GM12878 (cell line): ENCODE results near the gene CCSER1. TPM values are rescaled to one million over a fixed set of nuclear protein-coding genes. Genes with fewer than 3 reads are reported as not detected.

Source experiments
- ATAC-seq: fragments of 200-7000 bp; cut with Tn5 transposase; 3 replicates; pipeline ENCODE4 v1.9.1; 2020; ENCODE audit warnings: mild to moderate bottlenecking, moderate library complexity
- BruUV-seq: library from RNA; stranded (reverse); fragments of 400-500 nt; replicated peaks from 2 replicates; lab custom pipeline; 2021; lab: Mats Ljungman, UMichigan
- CTCF ChIA-PET: fragments of 300-600 bp; sonication (Branson Sonifier 250); formaldehyde crosslinking; extraction: SDS; loops from one replicate; lab custom pipeline; 2021; ENCODE audit warnings: inconsistent platforms; lab: Yijun Ruan, JAX
- POLR2A ChIA-PET: fragments of 350-600 bp; formaldehyde crosslinking; extraction: SDS; loops from one replicate; lab custom pipeline; 2021; ENCODE audit warnings: inconsistent platforms; lab: Charles Lee
- RAD21 ChIA-PET: fragments of 300-600 bp; sonication (Branson Sonifier 250); formaldehyde crosslinking; loops from one replicate; lab custom pipeline; 2023; ENCODE audit warnings: antibody characterized with exemption; ENCODE audit not compliant: unreplicated experiment; lab: Charles Lee
- SMC1A ChIA-PET: fragments of 300-600 bp; sonication (Branson Sonifier 250); formaldehyde crosslinking; loops from one replicate; lab custom pipeline; 2023; ENCODE audit not compliant: unreplicated experiment, uncharacterized antibody; lab: Charles Lee
- DNase-seq: peaks from one replicate; pipeline ENCODE4 v3.0.0-alpha.2; 2011; ENCODE audit warnings: low read depth, low spot score
- FAIRE-seq: peaks from 3 replicates; lab custom pipeline; 2011; peaks lifted over from hg19 to GRCh38; lab: Jason Lieb, UNC
- H2AFZ ChIP-seq: 2 replicates; pipeline ENCODE4 v1.6.0; 2011; ENCODE audit warnings: low read depth, low read length, control low read depth; ENCODE audit not compliant: control insufficient read depth
- H3K27ac ChIP-seq: 2 replicates; pipeline ENCODE4 v1.5.1; 2011; ENCODE audit warnings: control low read depth; ENCODE audit not compliant: control insufficient read depth, insufficient read depth
- H3K27me3 ChIP-seq, 2 experiments: replicated peaks in 1 of 2; 2 replicates each; pipeline versions ENCODE4 v1.6.0 to v1.6.1; 2011; ENCODE audit warnings: low read length in 1 of 2; ENCODE audit not compliant: control insufficient read depth in 2 of 2, insufficient read depth in 2 of 2
- H3K36me3 ChIP-seq, 2 experiments: 2 replicates each; pipeline ENCODE4 v1.5.1; 2011; ENCODE audit warnings: low read length in 1 of 2; ENCODE audit not compliant: control insufficient read depth in 2 of 2, insufficient read depth in 2 of 2
- H3K4me1 ChIP-seq: 2 replicates; pipeline ENCODE4 v1.6.1; 2011; ENCODE audit warnings: mild to moderate bottlenecking, low read length, moderate library complexity, mixed read lengths; ENCODE audit not compliant: control insufficient read depth, insufficient read depth
- H3K4me2 ChIP-seq: 2 replicates; pipeline ENCODE4 v1.6.0; 2011; ENCODE audit warnings: control low read depth; ENCODE audit not compliant: control insufficient read depth, insufficient read depth
- H3K4me3 ChIP-seq: fragments of 200-600 bp; sonication (generic); 2 replicates; pipeline ENCODE4 v1.5.1; 2016
- H3K79me2 ChIP-seq: 2 replicates; pipeline ENCODE4 v1.6.0; 2011; ENCODE audit warnings: low read length; ENCODE audit not compliant: control insufficient read depth, insufficient read depth
- H3K9ac ChIP-seq: 2 replicates; pipeline ENCODE4 v1.8.0; 2011; ENCODE audit warnings: low read length, control low read depth, mixed read lengths; ENCODE audit not compliant: control insufficient read depth, insufficient read depth
- H3K9me3 ChIP-seq: replicated peaks from 3 replicates; pipeline ENCODE4 v1.5.1; 2011; ENCODE audit warnings: mild to moderate bottlenecking, low read length; ENCODE audit not compliant: control insufficient read depth, insufficient read depth
- H4K20me1 ChIP-seq: 2 replicates; pipeline ENCODE4 v1.6.0; 2011; ENCODE audit not compliant: control insufficient read depth, insufficient read depth
- CBX3 ChIP-seq: fragments of 200-600 bp; sonication (generic); IDR thresholded peaks from 2 replicates; pipeline ENCODE4 v1.6.1; 2016; ENCODE audit warnings: low read depth, borderline replicate concordance
- CBX5 ChIP-seq: sonication (generic); IDR thresholded peaks from 2 replicates; pipeline ENCODE4 v1.6.1; 2016; ENCODE audit warnings: low read depth, moderate library complexity, mild to moderate bottlenecking, inconsistent platforms
- DPF2 ChIP-seq: fragments of 450-650 bp; IDR thresholded peaks from 2 replicates; pipeline ENCODE4 v1.6.1; 2017; ENCODE audit warnings: mild to moderate bottlenecking
- EZH2 ChIP-seq: IDR thresholded peaks from 2 replicates; pipeline ENCODE4 v1.6.1; 2012; ENCODE audit warnings: low read depth, mild to moderate bottlenecking, control low read depth, inconsistent platforms, low read length, borderline replicate concordance; ENCODE audit not compliant: control insufficient read depth
- FOS ChIP-seq: IDR thresholded peaks from 3 replicates; pipeline ENCODE4 v1.6.1; 2011; ENCODE audit warnings: borderline replicate concordance; ENCODE audit not compliant: insufficient read length; ENCODE audit errors: extremely low read depth
- HDAC2 ChIP-seq: fragments of 200-600 bp; sonication (generic); IDR thresholded peaks from 2 replicates; pipeline ENCODE4 v1.6.1; 2017
- JUNB ChIP-seq: IDR thresholded peaks from 2 replicates; pipeline ENCODE4 v1.6.1; 2016; ENCODE audit warnings: antibody characterized with exemption, mild to moderate bottlenecking
- MTA2 ChIP-seq: fragments of 450-650 bp; IDR thresholded peaks from 2 replicates; pipeline ENCODE4 v1.6.1; 2016; ENCODE audit warnings: low read depth, mild to moderate bottlenecking, moderate library complexity
- RFX5 ChIP-seq: IDR thresholded peaks from 2 replicates; pipeline ENCODE4 v1.6.1; 2011; ENCODE audit warnings: low read depth, low read length, improper control_type of control experiment
- TCF3 ChIP-seq: IDR thresholded peaks from 2 replicates; pipeline ENCODE4 v1.6.1; 2012; ENCODE audit warnings: low read depth, mild to moderate bottlenecking, low read length, borderline replicate concordance; ENCODE audit not compliant: insufficient read depth
- YY1 ChIP-seq: IDR thresholded peaks from 2 replicates; pipeline ENCODE4 v1.6.1; 2011; ENCODE audit warnings: low read depth, mild to moderate bottlenecking, low read length
- WGBS: methylation state at CpG from one replicate; pipeline ENCODE4 v1.1.6; 2016; ENCODE audit warnings: low lambda C conversion rate; ENCODE audit not compliant: insufficient replicate concordance, insufficient coverage; ENCODE audit errors: missing lambda C conversion rate; 5-methylcytosine and 5-hydroxymethylcytosine counted together
- in situ Hi-C: fragments of 300-500 bp; cut with MboI; formaldehyde crosslinking; loops from 9 replicates; pipeline ENCODE4 v1.14.3; 2018; ENCODE audit warnings: mixed read lengths
- intact Hi-C: fragments of 100-400 bp; cut with micrococcal nuclease; formaldehyde crosslinking; loops from one replicate; pipeline ENCODE4 v1.14.2; 2022; ENCODE audit not compliant: unreplicated experiment
- polyA plus RNA-seq, 11 experiments: library from polyadenylated mRNA; depleted of rRNA in 4 of 11; unstranded in 6 of 11; stranded (reverse) in 5 of 11; fragments of >200 nt; fragmentation: Nextera tagmentation in 4 of 11; fragmentation: Illumina TruSeq in 1 of 11; extraction: Ambion mirVana in 4 of 11; extraction: Trizol in 1 of 11; gene quantifications; 1 replicate in 1 of 11; 2 replicates in 10 of 11; pipeline versions ENCODE4 v1.2.1 to v1.2.3, GENCODE V29; 2011 to 2016; ENCODE audit warnings: inconsistent platforms in 2 of 11, missing spikeins in 2 of 11, low read depth in 1 of 11
- total RNA-seq, 4 experiments: library from RNA; depleted of rRNA in 3 of 4; stranded (reverse); fragments of >200 nt in 3 of 4; fragmentation: Illumina TruSeq in 1 of 4; extraction: Trizol in 1 of 4; gene quantifications; 2 replicates each; pipeline versions ENCODE4 v1.2.1 to v1.2.3, GENCODE V29; 2013 to 2021
- TF ChIP-seq, protein P1 (sequence below): IDR thresholded peaks from 2 replicates; pipeline ENCODE4 v1.6.1; 2012; ENCODE audit warnings: improper control_type of control experiment, low read depth, low read length; ENCODE audit not compliant: insufficient replicate concordance
- TF ChIP-seq, protein P2 (sequence below): IDR thresholded peaks from 2 replicates; pipeline ENCODE4 v1.6.1; 2011; ENCODE audit warnings: low read depth, low read length, improper control_type of control experiment, borderline replicate concordance

The CCSER1 gene
- total and polyA plus RNA-seq, 10 of the 15 experiments (the other 5 are each of a cell fraction or from before 2014, with no cell fraction given) = 0.22 to 2.7 (median 1.0) TPM

DNA sequence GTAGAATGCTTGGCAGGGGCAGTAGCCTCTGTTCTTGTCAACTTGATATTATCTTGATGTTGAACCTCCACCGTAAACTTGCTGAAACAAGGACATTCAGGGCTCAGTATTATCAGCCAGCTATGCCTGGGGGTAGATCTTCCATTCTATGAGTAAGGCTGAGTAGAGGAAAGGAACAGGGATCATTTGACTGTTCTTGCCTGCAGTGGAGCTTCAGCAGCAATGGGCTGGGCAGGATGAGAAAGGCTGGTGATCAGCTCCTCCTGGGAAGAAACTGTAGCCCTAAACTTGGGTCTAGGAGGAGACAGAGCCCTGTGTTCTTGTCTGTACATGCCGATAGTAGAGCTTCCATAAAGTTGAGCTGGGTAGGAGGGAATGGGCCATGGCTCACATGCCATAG is 127.2 kb downstream of the CCSER1 start:
- TF ChIP-seq, protein P1, sequence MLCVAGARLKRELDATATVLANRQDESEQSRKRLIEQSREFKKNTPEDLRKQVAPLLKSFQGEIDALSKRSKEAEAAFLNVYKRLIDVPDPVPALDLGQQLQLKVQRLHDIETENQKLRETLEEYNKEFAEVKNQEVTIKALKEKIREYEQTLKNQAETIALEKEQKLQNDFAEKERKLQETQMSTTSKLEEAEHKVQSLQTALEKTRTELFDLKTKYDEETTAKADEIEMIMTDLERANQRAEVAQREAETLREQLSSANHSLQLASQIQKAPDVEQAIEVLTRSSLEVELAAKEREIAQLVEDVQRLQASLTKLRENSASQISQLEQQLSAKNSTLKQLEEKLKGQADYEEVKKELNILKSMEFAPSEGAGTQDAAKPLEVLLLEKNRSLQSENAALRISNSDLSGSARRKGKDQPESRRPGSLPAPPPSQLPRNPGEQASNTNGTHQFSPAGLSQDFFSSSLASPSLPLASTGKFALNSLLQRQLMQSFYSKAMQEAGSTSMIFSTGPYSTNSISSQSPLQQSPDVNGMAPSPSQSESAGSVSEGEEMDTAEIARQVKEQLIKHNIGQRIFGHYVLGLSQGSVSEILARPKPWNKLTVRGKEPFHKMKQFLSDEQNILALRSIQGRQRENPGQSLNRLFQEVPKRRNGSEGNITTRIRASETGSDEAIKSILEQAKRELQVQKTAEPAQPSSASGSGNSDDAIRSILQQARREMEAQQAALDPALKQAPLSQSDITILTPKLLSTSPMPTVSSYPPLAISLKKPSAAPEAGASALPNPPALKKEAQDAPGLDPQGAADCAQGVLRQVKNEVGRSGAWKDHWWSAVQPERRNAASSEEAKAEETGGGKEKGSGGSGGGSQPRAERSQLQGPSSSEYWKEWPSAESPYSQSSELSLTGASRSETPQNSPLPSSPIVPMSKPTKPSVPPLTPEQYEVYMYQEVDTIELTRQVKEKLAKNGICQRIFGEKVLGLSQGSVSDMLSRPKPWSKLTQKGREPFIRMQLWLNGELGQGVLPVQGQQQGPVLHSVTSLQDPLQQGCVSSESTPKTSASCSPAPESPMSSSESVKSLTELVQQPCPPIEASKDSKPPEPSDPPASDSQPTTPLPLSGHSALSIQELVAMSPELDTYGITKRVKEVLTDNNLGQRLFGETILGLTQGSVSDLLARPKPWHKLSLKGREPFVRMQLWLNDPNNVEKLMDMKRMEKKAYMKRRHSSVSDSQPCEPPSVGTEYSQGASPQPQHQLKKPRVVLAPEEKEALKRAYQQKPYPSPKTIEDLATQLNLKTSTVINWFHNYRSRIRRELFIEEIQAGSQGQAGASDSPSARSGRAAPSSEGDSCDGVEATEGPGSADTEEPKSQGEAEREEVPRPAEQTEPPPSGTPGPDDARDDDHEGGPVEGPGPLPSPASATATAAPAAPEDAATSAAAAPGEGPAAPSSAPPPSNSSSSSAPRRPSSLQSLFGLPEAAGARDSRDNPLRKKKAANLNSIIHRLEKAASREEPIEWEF = no peak
- TF ChIP-seq EZH2 = no peak
- TF ChIP-seq, protein P2, sequence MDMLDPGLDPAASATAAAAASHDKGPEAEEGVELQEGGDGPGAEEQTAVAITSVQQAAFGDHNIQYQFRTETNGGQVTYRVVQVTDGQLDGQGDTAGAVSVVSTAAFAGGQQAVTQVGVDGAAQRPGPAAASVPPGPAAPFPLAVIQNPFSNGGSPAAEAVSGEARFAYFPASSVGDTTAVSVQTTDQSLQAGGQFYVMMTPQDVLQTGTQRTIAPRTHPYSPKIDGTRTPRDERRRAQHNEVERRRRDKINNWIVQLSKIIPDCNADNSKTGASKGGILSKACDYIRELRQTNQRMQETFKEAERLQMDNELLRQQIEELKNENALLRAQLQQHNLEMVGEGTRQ = no peak
- no peak for TF ChIP-seq TCF3
- no peak for TF ChIP-seq CBX3
- no peak for TF ChIP-seq RFX5
- no peak for TF ChIP-seq DPF2
- TF ChIP-seq CBX5 = no peak
- TF ChIP-seq JUNB = no peak
- TF ChIP-seq MTA2 = no peak
- no peak for TF ChIP-seq HDAC2
- no peak for TF ChIP-seq YY1
- TF ChIP-seq FOS = no peak
- TF ChIP-seq, all 136 proteins: peak for 0
- H3K9ac ChIP-seq = no peak overlapping the region
- H3K79me2 ChIP-seq = no peaks in the 10 kb centered on the region
- no peak for ATAC-seq
- no peaks in the 10 kb centered on the region for H3K4me1 ChIP-seq
- no peak overlapping the region for H3K27ac ChIP-seq
- no peaks in the 10 kb centered on the region for H3K9me3 ChIP-seq
- RAD21 ChIA-PET = no interaction called here
- WGBS = 0% methylated on average over 2 of the region's 2 CpGs
- no TSS peak for BruUV-seq
- H3K4me3 ChIP-seq = no peak overlapping the region
- intact Hi-C loops = no loop called here
- H4K20me1 ChIP-seq = no peaks in the 10 kb centered on the region
- FAIRE-seq = no peak
- DNase-seq = no peak
- in situ Hi-C loops = no loop called here
- no peak overlapping the region for H3K4me2 ChIP-seq
- H3K36me3 ChIP-seq = no peaks in the 10 kb centered on the region
- CTCF ChIA-PET = interaction anchor here (1.3 kb wide), 1 partner anchor 9 kb away, joined by 4 read pairs; no protein-coding TSS in a partner anchor
- POLR2A ChIA-PET = no interaction called here
- SMC1A ChIA-PET = no interaction called here
- H3K27me3 ChIP-seq = no peaks in the 10 kb centered on the region
- H2AFZ ChIP-seq = no peak overlapping the region
